SKM-1 treated with dmso at 0.1 percent for 144 hours (cell line): Measurements from ENCODE around the gene CFAP119.
A peak's percentile ranks its signal among the peaks of the same experiment; 100 is the strongest.

Source experiments
- DNase-seq: peaks from one replicate; lab custom pipeline; 2025; ENCODE audit not compliant: unreplicated experiment; lab: John Stamatoyannopoulos, UW

The CFAP119 gene

GRCh38 chr16:30782486-30783279 lies 20.8 kb upstream of the CFAP119 start:
- DNase-seq = no peak

- DNase-seq = peak; percentile 48
Measured at GRCh38 chr16:30780549-30780948, 18.7 kb upstream of the CFAP119 start.

GRCh38 chr16:30780021-30780420 lies 18.2 kb upstream of the CFAP119 start:
- no peak for DNase-seq

GRCh38 chr16:30779596-30779995 lies 17.7 kb upstream of the CFAP119 start:
- no peak for DNase-seq

GRCh38 chr16:30778549-30779244 lies 16.8 kb upstream of the CFAP119 start:
- no peak for DNase-seq

- no peak for DNase-seq
Measured at GRCh38 chr16:30777591-30778297, 15.9 kb upstream of the CFAP119 start.

GRCh38 chr16:30775392-30776188 lies 13.7 kb upstream of the CFAP119 start:
- DNase-seq = peak; percentile 68

- no peak for DNase-seq
Measured at GRCh38 chr16:30775131-30775391, 13.2 kb upstream of the CFAP119 start.

GRCh38 chr16:30774367-30775130 lies 12.7 kb upstream of the CFAP119 start:
- no peak for DNase-seq

- no peak for DNase-seq
Measured at GRCh38 chr16:30773826-30774225, 12.0 kb upstream of the CFAP119 start.

- DNase-seq = no peak
Measured at GRCh38 chr16:30771726-30772125, 9.9 kb upstream of the CFAP119 start.

- no peak for DNase-seq
Measured at GRCh38 chr16:30769379-30770089, 7.7 kb upstream of the CFAP119 start.

- no peak for DNase-seq
Measured at GRCh38 chr16:30768583-30769181, 6.8 kb upstream of the CFAP119 start.

GRCh38 chr16:30767767-30768465 lies 6.1 kb upstream of the CFAP119 start:
- no peak for DNase-seq

- no peak for DNase-seq
Measured at GRCh38 chr16:30766933-30767284, 5.0 kb upstream of the CFAP119 start.

- no peak for DNase-seq
Measured at GRCh38 chr16:30766206-30766932, 4.5 kb upstream of the CFAP119 start.

- DNase-seq = no peak
Measured at GRCh38 chr16:30764816-30765465, 3.1 kb upstream of the CFAP119 start.

GRCh38 chr16:30764086-30764485 lies 2.2 kb upstream of the CFAP119 start:
- no peak for DNase-seq
